GM18873 (cell line): ENCODE results near the gene OGA.

Source experiments
- ATAC-seq: cut with Tn5 transposase; IDR thresholded peaks from one replicate; pipeline ENCODE4 v1.9.1; 2021; ENCODE audit warnings: mild to moderate bottlenecking, moderate library complexity, moderate number of reproducible peaks; ENCODE audit not compliant: unreplicated experiment, low FRiP score

The OGA gene

DNA sequence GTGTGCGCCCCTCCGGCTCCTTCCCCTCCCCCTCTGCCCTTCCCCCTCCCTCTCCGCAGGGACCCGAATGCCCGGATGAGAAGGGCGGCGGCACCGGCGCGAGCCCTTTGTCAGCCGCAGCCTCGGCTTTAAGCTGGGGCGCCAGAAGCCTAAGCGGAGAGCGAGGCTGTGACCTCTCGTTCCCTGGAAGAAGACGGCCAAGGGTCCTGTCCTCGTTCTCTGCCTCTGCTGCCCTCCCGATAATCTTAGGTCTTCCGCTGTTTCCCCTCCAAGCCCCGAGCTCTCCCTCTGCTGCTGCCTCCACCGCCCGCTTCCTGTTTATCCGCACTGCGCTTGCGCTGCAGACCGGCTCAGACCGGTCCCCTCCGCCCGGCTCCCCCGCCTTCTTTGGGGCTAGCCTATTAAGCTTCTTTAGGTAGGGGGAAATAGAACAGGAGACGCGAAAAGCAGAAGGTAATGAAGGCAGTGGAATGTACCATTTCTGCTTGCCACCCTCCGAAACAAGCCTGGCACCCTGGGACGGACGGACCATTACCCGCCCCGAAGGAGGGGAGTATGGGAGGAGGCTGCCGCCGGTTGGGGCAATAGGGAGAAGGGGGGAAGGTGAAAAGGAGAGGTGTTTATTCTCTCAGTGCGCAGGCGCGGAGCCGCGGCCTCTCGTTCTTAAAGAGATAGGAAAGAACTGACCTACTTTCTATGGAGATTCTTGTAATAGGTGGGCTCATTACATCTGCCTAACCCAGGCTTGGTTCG, at the start of gene OGA:
TSS of gene OGA (minus strand) at position 326 of the 753 bp plus-strand sequence. CDS start 422 bp downstream, outside the sequence.
- ATAC-seq: peak; percentile 92

GRCh38 chr10:101867931-101868330, 49.7 kb upstream of the OGA start:
- ATAC-seq: no peak

GRCh38 chr10:101859530-101859929, 41.3 kb upstream of the OGA start:
- ATAC-seq: no peak

DNA sequence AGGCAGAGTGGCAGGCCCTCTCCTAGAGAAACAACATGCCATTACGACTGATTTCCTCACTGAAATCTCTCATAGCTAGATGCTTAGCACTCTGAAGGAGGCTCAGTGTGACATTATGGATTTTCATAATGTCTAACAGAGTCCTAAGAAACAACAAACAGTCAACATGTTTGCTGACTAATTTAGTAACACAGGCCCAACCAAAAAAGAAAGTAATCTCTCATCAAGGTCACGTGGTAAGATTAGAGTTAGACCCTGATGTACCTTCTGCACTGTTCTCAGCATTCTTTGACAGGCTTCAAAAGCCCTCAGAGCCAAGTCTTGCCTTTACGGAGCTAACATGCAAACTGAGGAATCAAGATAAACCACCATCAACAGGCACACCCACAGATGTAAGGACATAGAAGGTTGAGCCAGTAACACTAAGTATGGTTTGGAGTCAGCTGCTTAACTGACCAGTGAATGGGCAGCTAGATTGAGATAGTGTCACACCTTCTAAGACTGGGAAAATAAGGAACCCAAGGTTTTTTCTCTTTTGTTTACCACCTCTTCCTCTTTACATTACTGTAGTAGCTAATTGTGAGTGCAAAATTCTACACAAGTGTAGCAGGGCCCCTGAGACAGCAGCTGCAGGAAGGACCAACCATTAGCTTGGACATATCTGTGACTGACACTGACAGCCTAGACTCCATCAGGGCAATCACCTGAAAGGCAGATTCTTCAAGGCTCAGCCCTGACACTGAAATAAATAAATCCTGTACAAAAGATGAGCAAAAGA, 40.7 kb upstream of the OGA start:
- ATAC-seq: no peak

DNA sequence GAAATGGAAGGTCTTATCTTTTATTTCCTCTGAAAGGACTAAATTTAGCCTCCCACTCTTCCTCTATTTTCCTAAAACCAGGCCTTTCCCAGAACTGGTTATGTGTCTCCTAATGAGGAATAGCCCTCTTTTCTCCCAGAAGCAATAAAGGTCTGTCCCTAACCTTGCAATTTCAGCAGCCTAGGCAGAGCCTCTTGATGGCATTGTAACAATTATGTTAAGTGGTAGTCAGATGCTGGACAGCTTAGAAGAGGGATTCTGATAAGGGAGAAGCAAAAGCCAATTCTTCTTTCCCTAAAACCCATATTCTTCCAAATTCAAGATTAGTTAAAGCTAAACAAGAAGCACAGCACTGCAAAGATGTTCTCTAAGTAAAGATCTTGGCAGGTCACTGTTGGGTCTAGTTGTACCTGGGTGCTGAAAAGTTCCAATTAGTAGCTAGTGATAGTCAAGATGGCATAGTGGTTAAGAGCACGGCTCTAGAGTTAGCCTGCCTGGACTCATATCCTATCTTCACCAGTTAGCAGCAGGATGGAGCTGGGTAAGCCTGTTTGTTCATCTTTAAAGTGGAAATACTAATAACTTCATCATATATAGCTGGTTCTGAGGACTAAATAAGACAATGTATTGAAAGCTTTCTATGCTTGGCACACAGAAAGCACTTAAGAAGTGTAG, 39.7 kb upstream of the OGA start:
- no peak for ATAC-seq

- ATAC-seq: no peak
These were observed 38.4 kb upstream of the OGA start for GRCh38 chr10:101856626-101857025.

DNA sequence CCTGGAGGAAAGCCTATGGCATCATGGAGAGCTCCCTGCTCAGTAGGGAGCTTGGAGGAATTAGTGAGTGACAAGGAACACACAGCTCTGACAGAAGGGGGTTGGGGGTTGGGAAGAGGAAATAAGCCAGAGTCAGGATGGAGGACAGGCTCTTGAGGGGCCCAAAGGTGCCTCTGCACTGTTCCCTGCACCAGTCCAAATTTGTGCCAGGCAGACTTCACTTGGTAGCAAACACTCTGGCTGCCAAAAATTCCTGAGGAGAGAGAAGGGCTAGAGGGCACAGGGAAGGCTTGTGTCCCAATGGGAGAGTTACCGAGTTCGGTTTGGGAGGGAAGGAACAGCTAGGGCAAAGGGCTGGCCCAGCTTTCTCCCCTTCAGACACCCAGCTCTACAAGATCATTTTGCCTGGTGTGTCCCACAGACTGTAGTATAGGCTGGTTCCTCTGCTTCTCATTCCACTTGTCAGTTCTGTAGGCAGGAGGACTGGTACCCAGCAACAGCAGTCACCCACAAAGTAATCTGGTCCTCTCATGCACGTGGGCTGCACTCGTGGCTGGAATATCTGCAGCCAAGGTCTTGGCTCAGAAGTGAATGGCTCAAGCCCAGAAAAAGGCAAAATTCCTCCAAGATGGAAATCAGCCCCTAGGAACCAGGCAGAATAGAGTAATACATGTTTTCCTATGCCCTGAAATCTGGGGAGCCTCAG, 33.3 kb upstream of the OGA start:
- no peak for ATAC-seq

DNA sequence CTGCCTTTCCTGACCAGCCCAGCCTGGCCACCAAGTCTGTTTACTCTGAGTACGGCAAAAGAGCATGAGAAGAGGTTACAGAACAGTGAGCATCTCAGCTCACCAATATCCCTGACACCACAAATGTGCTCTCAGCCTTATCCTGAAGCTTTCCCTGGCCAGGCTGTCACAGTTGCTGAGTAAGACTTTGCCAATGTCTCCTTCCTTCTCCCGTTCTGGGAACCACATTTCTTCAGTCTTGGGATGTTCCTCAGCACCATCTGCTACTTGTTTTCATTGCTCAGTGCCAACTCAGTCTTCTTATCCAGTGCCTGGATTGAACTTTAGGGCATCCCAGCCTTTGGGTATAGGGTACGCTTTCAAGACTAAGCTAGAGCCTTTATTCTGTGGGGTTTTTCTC, 32.5 kb upstream of the OGA start:
- ATAC-seq: no peak

GRCh38 chr10:101848894-101849351, 30.7 kb upstream of the OGA start:
- ATAC-seq: no peak

- ATAC-seq: no peak
These were observed 30.2 kb upstream of the OGA start for GRCh38 chr10:101848408-101848807.

GRCh38 chr10:101845893-101846292, 27.6 kb upstream of the OGA start:
- no peak for ATAC-seq

- no peak for ATAC-seq
These were observed 25.1 kb upstream of the OGA start, which contains the start of gene KCNIP2 for GRCh38 chr10:101843032-101844021. KCNIP2 (minus strand) TSS chr10:101843800; CDS start chr10:101843568, 232 bp downstream.

GRCh38 chr10:101841826-101842225, 23.6 kb upstream of the OGA start:
- ATAC-seq: no peak

- ATAC-seq: peak; percentile 56
These were observed 22.7 kb upstream of the OGA start for GRCh38 chr10:101840741-101841453.

- ATAC-seq: no peak
These were observed 21.9 kb upstream of the OGA start for GRCh38 chr10:101840102-101840684.

GRCh38 chr10:101839416-101840063, 21.3 kb upstream of the OGA start:
- no peak for ATAC-seq

GRCh38 chr10:101839002-101839401, 20.8 kb upstream of the OGA start:
- no peak for ATAC-seq
